Measurements from ENCODE around the gene ATP6V1G1.

- TF ChIP-seq ZNF274 (IDR thresholded peaks at IDR 0.05; ENCODE audit: low read depth, low read length), result no peak
- no peak for TF ChIP-seq YY1 (IDR thresholded peaks at IDR 0.05; ENCODE audit: insufficient read depth, insufficient read length)
These were observed 47.7 kb upstream of the ATP6V1G1 start for GRCh38 chr9:114539701-114540380.
